SK-N-SH treated with all-trans-retinoic acid at 6 μM for 48 hours (cell line): Measurements from ENCODE around the gene SMG5.

Source experiments
- ATAC-seq: fragments of 200-7000 bp; cut with Tn5 transposase; 3 replicates; pipeline ENCODE4 v1.9.1; 2020; ENCODE audit warnings: mild to moderate bottlenecking, moderate library complexity
- ARNTL ChIP-seq: fragments of 450-650 bp; formaldehyde crosslinking; IDR thresholded peaks from 2 replicates; pipeline ENCODE4 v1.5.0; 2020; ENCODE audit warnings: low read depth, mild to moderate bottlenecking, moderate library complexity, borderline replicate concordance
- BACH2 ChIP-seq: fragments of 250-450 bp; sonication (Bioruptor Pico); IDR thresholded peaks from 2 replicates; pipeline ENCODE4 v1.9.0; 2021; ENCODE audit warnings: mild to moderate bottlenecking, borderline replicate concordance
- CREB5 ChIP-seq: fragments of 250-450 bp; sonication (Bioruptor Pico); IDR thresholded peaks from 2 replicates; pipeline ENCODE4 v1.5.1; 2020; ENCODE audit warnings: low read depth, mild to moderate bottlenecking, moderate library complexity
- CSDC2 ChIP-seq: fragments of 250-450 bp; sonication (Bioruptor Pico); IDR thresholded peaks from 2 replicates; pipeline ENCODE4 v1.5.0; 2020; ENCODE audit warnings: mild to moderate bottlenecking, moderate library complexity
- GLIS3 ChIP-seq: fragments of 250-450 bp; sonication (Bioruptor Pico); IDR thresholded peaks from 2 replicates; pipeline ENCODE4 v1.5.0; 2020; ENCODE audit warnings: mild to moderate bottlenecking, moderate library complexity
- ISL1 ChIP-seq: fragments of 250-450 bp; sonication (Bioruptor Pico); IDR thresholded peaks from 2 replicates; pipeline ENCODE4 v2.1.2; 2022; ENCODE audit warnings: mild to moderate bottlenecking, moderate library complexity
- OSR1 ChIP-seq: fragments of 250-450 bp; sonication (Bioruptor Pico); IDR thresholded peaks from 2 replicates; pipeline ENCODE4 v1.8.0; 2022; ENCODE audit warnings: moderate library complexity, mild to moderate bottlenecking, inconsistent platforms
- PPARA ChIP-seq: fragments of 250-450 bp; sonication (Bioruptor Pico); IDR thresholded peaks from 2 replicates; pipeline ENCODE4 v1.5.0; 2020; ENCODE audit warnings: mild to moderate bottlenecking, borderline replicate concordance
- RARB ChIP-seq: fragments of 250-450 bp; sonication (Bioruptor Pico); IDR thresholded peaks from 2 replicates; pipeline ENCODE4 v1.8.0; 2021; ENCODE audit warnings: mild to moderate bottlenecking, moderate library complexity
- TOX ChIP-seq: fragments of 250-450 bp; sonication (Bioruptor Pico); IDR thresholded peaks from 2 replicates; pipeline ENCODE4 v1.8.0; 2021; ENCODE audit warnings: mild to moderate bottlenecking, moderate library complexity, borderline replicate concordance
- TSHZ2 ChIP-seq: fragments of 250-450 bp; sonication (Bioruptor Pico); IDR thresholded peaks from 2 replicates; pipeline ENCODE4 v1.5.0; 2020; ENCODE audit warnings: mild to moderate bottlenecking, moderate library complexity
- ZFP30 ChIP-seq: fragments of 450-650 bp; formaldehyde crosslinking; IDR thresholded peaks from 2 replicates; pipeline ENCODE4 v1.5.0; 2022; ENCODE audit warnings: mild to moderate bottlenecking, moderate library complexity
- ZNF565 ChIP-seq: fragments of 450-650 bp; formaldehyde crosslinking; conservative IDR thresholded peaks from 2 replicates; pipeline ENCODE4 v1.5.0; 2020; ENCODE audit warnings: low read depth, mild to moderate bottlenecking, moderate library complexity
- ZNF70 ChIP-seq: fragments of 450-650 bp; formaldehyde crosslinking; IDR thresholded peaks from 2 replicates; pipeline ENCODE4 v1.5.0; 2020; ENCODE audit warnings: mild to moderate bottlenecking, moderate library complexity
- ZNF8 ChIP-seq: fragments of 450-650 bp; formaldehyde crosslinking; IDR thresholded peaks from 2 replicates; pipeline ENCODE4 v1.5.0; 2020; ENCODE audit warnings: mild to moderate bottlenecking, moderate library complexity
- TF ChIP-seq, protein P1 (sequence below): fragments of 250-450 bp; sonication (Bioruptor Pico); IDR thresholded peaks from 2 replicates; pipeline ENCODE4 v1.5.1; 2021; ENCODE audit warnings: mild to moderate bottlenecking, moderate library complexity

SMG5 gene

GRCh38 chr1:156226782-156227181 lies 55.8 kb downstream of the SMG5 start:
- ATAC-seq: no peak
- TF ChIP-seq GLIS3 (CRISPR knock-in tag) (no peak), CSDC2 (CRISPR knock-in tag) (no peak), OSR1 (no peak), CREB5 (no peak), RARB (CRISPR knock-in tag) (no peak), TSHZ2 (no peak), ZNF8 (CRISPR knock-in tag) (no peak)
- TF ChIP-seq, protein P1, sequence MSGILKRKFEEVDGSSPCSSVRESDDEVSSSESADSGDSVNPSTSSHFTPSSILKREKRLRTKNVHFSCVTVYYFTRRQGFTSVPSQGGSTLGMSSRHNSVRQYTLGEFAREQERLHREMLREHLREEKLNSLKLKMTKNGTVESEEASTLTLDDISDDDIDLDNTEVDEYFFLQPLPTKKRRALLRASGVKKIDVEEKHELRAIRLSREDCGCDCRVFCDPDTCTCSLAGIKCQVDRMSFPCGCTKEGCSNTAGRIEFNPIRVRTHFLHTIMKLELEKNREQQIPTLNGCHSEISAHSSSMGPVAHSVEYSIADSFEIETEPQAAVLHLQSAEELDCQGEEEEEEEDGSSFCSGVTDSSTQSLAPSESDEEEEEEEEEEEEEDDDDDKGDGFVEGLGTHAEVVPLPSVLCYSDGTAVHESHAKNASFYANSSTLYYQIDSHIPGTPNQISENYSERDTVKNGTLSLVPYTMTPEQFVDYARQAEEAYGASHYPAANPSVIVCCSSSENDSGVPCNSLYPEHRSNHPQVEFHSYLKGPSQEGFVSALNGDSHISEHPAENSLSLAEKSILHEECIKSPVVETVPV: no peak

GRCh38 chr1:156226116-156226538 lies 56.5 kb downstream of the SMG5 start:
- ATAC-seq: no peak
- TF ChIP-seq PPARA (CRISPR knock-in tag) (no peak), ISL1 (CRISPR knock-in tag) (no peak), TSHZ2 (no peak), ZFP30 (CRISPR knock-in tag) (no peak), GLIS3 (CRISPR knock-in tag) (no peak), RARB (CRISPR knock-in tag) (no peak)
- TF ChIP-seq, protein P1: no peak
- TF ChIP-seq, all 23 proteins: peak for 0

DNA sequence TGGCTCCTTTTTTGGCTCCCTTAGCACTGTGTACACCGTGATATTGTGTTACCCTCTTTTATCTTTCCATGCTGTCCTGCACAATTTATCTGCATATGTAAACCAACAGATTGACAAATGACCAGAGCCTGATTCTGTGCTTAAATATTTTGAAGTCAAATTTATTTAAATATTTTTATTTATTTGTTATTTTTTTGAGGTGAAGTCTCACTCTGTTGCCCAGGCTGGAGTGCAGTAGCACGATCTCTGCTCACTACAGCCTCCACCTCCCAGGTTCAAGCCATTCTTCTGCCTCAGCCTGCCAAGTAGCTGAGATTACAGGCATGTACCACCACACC lies 57.0 kb downstream of the SMG5 start:
- TF ChIP-seq ARNTL: no peak
- no peak for TF ChIP-seq CSDC2 (CRISPR knock-in tag)
- TF ChIP-seq ZNF70 (CRISPR knock-in tag): no peak
- no peak for TF ChIP-seq BACH2 (CRISPR knock-in tag)
- TF ChIP-seq ZNF565 (CRISPR knock-in tag): no peak
- TF ChIP-seq RARB (CRISPR knock-in tag): no peak
- no peak for TF ChIP-seq TSHZ2
- no peak for TF ChIP-seq TOX
- ATAC-seq: no peak
